ENCODE results near the gene FMN1. TPM values are rescaled to one million over a fixed set of nuclear protein-coding genes. Genes with fewer than 3 reads are reported as not detected.

Gene FMN1
- total and polyA plus RNA-seq, 2 experiments from 2014 or later, result 0.93 to 2.2 TPM

DNA sequence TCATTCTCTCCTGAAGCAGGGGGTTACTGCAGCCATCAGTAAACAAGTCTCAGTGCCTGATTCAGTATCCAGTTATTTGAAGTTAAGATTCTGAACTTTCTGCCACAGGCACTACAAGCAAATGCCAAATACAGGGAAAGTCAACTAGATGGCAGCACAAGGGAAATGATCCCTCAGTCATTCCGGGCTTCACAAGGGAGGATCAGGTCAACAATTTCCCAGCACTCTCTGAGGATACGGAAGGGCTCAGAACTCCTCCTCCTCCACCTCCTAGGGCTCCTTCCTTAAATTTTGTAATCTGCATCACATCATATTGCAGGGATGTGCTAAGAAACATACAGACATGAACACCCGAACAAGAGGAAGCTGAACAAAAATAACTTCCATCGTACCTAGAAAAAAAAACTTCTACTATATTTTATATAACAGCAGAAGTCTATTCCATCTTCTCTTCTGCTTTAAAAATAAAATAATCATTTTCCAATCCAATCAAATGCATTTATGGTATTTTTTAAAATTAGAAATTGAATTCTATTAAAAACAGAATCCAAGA is 187.1 kb downstream of the FMN1 start:
- H3K27ac ChIP-seq, result no peak overlapping the region
- H4K20me1 ChIP-seq (ENCODE audit: insufficient read depth), result no peaks in the 10 kb centered on the region
- peaks cover 4% of the 10 kb centered on the region; the same call in 1 of the 2 replicates for H3K27me3 ChIP-seq (replicated peaks; ENCODE audit: insufficient read depth)
- no peaks in the 10 kb centered on the region for H3K9me2 ChIP-seq (ENCODE audit: insufficient read depth)
- peak; percentile 59 for DNase-seq
- H3K9ac ChIP-seq, result no peak overlapping the region
- no peak overlapping the region for H2AFZ ChIP-seq
- no peak overlapping the region for H3K4me3 ChIP-seq
- no peaks in the 10 kb centered on the region for H3K36me3 ChIP-seq (ENCODE audit: low read depth)
- H3K4me1 ChIP-seq (ENCODE audit: insufficient read depth), result peaks cover 21% of the 10 kb centered on the region
- 60 to 65% methylated on average over 4 of the region's 4 CpGs for WGBS, 2 experiments (ENCODE audit: low coverage in 1 of 2, low lambda C conversion rate in 2 of 2, missing lambda C conversion rate in 2 of 2)
- H3K4me2 ChIP-seq (ENCODE audit: unreplicated experiment), result no peak overlapping the region
- H3K79me2 ChIP-seq (ENCODE audit: insufficient read depth), result no peaks in the 10 kb centered on the region
- H3F3A ChIP-seq (ENCODE audit: insufficient read depth), result peaks cover 9% of the 10 kb centered on the region; the same call in 1 of the 2 replicates
- in situ Hi-C loops (cut with MboI), result no loop called here
- no peak for TF ChIP-seq EZH2phosphoT487 (IDR thresholded peaks at IDR 0.05; ENCODE audit: insufficient read depth, low read depth)
- no peak for TF ChIP-seq EZH2 (IDR thresholded peaks at IDR 0.05; ENCODE audit: insufficient read depth, poor library complexity, severe bottlenecking)
- no peaks in the 10 kb centered on the region for H3K9me3 ChIP-seq (ENCODE audit: low read depth)

DNA sequence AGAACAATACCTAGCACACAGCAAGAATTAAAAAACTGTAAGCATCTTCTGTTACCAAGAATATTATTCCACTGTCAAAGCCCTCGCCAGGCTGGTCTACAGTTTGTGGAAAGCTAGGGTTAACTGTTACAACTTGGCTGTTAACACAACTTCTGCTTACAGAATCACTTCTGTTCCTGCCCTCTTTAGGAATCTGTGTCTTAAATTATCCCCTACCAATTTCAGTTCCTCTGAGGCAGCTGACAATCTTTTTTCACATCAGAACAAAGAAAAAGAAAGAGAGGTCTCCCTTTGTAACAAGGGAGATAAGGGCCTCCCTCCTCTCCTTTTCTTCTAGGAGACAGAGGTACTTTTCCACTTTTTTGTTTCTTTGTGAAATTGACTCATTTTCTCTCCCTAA is 188.9 kb downstream of the FMN1 start:
- Histone ChIP-seq H3K36me3 (ENCODE audit: low read depth) (no peaks in the 10 kb centered on the region), H3K9me3 (ENCODE audit: low read depth) (no peaks in the 10 kb centered on the region), H3K27me3 (replicated peaks; ENCODE audit: insufficient read depth) (peaks cover 4% of the 10 kb centered on the region; the same call in 1 of the 2 replicates), H4K20me1 (ENCODE audit: insufficient read depth) (no peaks in the 10 kb centered on the region), H3K9ac (no peak overlapping the region), H3F3A (ENCODE audit: insufficient read depth) (peaks cover 9% of the 10 kb centered on the region; the same call in 1 of the 2 replicates), H3K9me2 (ENCODE audit: insufficient read depth) (no peaks in the 10 kb centered on the region), H3K27ac (no peak overlapping the region), H3K79me2 (ENCODE audit: insufficient read depth) (no peaks in the 10 kb centered on the region), H2AFZ (no peak overlapping the region), H3K4me2 (ENCODE audit: unreplicated experiment) (no peak overlapping the region), H3K4me1 (ENCODE audit: insufficient read depth) (peaks cover 21% of the 10 kb centered on the region), H3K4me3 (no peak overlapping the region)
- WGBS, 2 experiments (ENCODE audit: low coverage in 1 of 2, low lambda C conversion rate in 2 of 2, missing lambda C conversion rate in 2 of 2), result 97 to 100% methylated on average over 1 of the region's 1 CpG
- DNase-seq, result no peak
- in situ Hi-C loops (cut with MboI), result no loop called here
- TF ChIP-seq EZH2 (IDR thresholded peaks at IDR 0.05; ENCODE audit: insufficient read depth, poor library complexity, severe bottlenecking) (no peak), EZH2phosphoT487 (IDR thresholded peaks at IDR 0.05; ENCODE audit: insufficient read depth, low read depth) (no peak)

DNA sequence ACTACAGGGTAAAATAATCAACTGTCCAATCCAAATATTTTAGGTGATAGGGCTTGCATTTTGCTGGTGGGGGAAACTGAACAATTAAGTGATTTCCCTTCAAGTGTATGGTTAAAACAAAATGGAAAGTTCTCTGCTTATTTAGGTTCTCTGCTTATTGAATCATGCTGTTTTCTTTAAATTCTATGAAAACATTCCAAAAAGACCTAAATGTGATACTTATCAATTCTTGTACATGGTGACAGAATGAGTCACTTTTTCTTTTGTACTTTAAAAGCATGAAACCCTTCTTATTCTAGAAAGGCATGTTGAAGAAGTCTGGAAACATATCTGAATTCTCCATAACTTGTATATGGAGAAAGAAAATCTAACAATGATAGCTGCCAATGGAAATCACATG is 192.6 kb downstream of the FMN1 start:
- H3F3A ChIP-seq (ENCODE audit: insufficient read depth), result no peaks in the 10 kb centered on the region
- no peaks in the 10 kb centered on the region for H3K9me3 ChIP-seq (ENCODE audit: low read depth)
- H3K4me2 ChIP-seq (ENCODE audit: unreplicated experiment), result no peak overlapping the region
- H3K36me3 ChIP-seq (ENCODE audit: low read depth), result no peaks in the 10 kb centered on the region
- no peaks in the 10 kb centered on the region for H3K4me1 ChIP-seq (ENCODE audit: insufficient read depth)
- DNase-seq, result no peak
- H4K20me1 ChIP-seq (ENCODE audit: insufficient read depth), result no peaks in the 10 kb centered on the region
- TF ChIP-seq EZH2 (IDR thresholded peaks at IDR 0.05; ENCODE audit: insufficient read depth, poor library complexity, severe bottlenecking) (no peak), EZH2phosphoT487 (IDR thresholded peaks at IDR 0.05; ENCODE audit: insufficient read depth, low read depth) (no peak)
- H3K9ac ChIP-seq, result no peak overlapping the region
- no peak overlapping the region for H2AFZ ChIP-seq
- H3K27me3 ChIP-seq (replicated peaks; ENCODE audit: insufficient read depth), result peaks cover 4% of the 10 kb centered on the region; the same call in 1 of the 2 replicates
- no peak overlapping the region for H3K4me3 ChIP-seq
- no peak overlapping the region for H3K27ac ChIP-seq
- H3K9me2 ChIP-seq (ENCODE audit: insufficient read depth), result no peaks in the 10 kb centered on the region
- H3K79me2 ChIP-seq (ENCODE audit: insufficient read depth), result no peaks in the 10 kb centered on the region
- in situ Hi-C loops (cut with MboI), result no loop called here

DNA sequence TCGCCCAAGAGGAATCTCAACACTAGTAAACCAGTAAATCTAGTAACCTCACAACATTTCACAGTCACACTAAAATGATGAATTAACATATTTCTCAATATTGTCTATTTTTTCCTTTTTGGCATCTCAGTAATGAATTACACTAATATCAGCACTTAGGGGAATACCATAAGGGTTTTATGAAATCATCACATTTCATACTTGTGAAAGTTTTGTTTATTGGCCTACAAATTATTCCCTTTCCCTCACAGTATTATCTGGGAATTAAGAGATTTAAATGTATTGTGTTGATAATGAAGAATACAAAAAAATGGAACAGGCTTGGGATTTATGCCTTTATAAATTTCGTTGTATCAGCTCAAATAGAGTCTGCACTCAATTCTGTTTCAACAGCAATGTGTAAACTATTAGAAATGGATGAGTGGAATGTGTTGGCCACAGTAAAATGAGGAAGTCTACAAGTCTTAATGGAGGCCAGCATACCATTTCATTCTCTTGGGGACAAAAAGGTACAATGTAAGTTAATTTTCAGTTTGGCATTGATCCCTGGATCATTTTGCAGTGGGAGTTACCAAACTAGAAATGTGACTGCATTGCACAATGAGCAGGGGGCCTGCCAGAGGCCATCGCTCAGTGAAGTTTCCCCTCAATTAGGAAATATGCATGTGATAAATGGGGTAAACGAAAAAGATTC is 195.4 kb downstream of the FMN1 start:
- WGBS, 2 experiments (ENCODE audit: low coverage in 1 of 2, low lambda C conversion rate in 2 of 2, missing lambda C conversion rate in 2 of 2), result 43 to 47% methylated on average over 4 of the region's 4 CpGs
- Histone ChIP-seq H3K79me2 (ENCODE audit: insufficient read depth) (no peaks in the 10 kb centered on the region), H3K4me2 (ENCODE audit: unreplicated experiment) (no peak overlapping the region), H3K27ac (no peak overlapping the region), H3F3A (ENCODE audit: insufficient read depth) (peaks cover 4% of the 10 kb centered on the region; the same call in 1 of the 2 replicates), H3K4me3 (no peak overlapping the region), H2AFZ (no peak overlapping the region), H3K27me3 (replicated peaks; ENCODE audit: insufficient read depth) (no peaks in the 10 kb centered on the region), H3K4me1 (ENCODE audit: insufficient read depth) (peaks cover 6% of the 10 kb centered on the region), H3K9me3 (ENCODE audit: low read depth) (no peaks in the 10 kb centered on the region), H4K20me1 (ENCODE audit: insufficient read depth) (no peaks in the 10 kb centered on the region), H3K36me3 (ENCODE audit: low read depth) (no peaks in the 10 kb centered on the region), H3K9me2 (ENCODE audit: insufficient read depth) (no peaks in the 10 kb centered on the region), H3K9ac (no peak overlapping the region)
- no peak for TF ChIP-seq EZH2phosphoT487 (IDR thresholded peaks at IDR 0.05; ENCODE audit: insufficient read depth, low read depth)
- TF ChIP-seq EZH2 (IDR thresholded peaks at IDR 0.05; ENCODE audit: insufficient read depth, poor library complexity, severe bottlenecking), result no peak
- no peak for DNase-seq
- in situ Hi-C loops (cut with MboI), result no loop called here
